GM23338 (cell line): ENCODE measurements around the gene ALOX15. TPM values are rescaled to one million over a fixed set of nuclear protein-coding genes. Genes with fewer than 3 reads are reported as not detected.

Experiments
- ATAC-seq: fragments of 200-7000 bp; cut with Tn5 transposase; 3 replicates; pipeline ENCODE4 v1.9.1; 2020
- DNase-seq: peaks from one replicate; pipeline ENCODE4 v3.0.0-alpha.2; 2015; ENCODE audit warnings: low spot score
- H2AFZ ChIP-seq: fragments of 200-600 bp; sonication (generic); 2 replicates; pipeline ENCODE4 v1.8.0; 2016; ENCODE audit warnings: antibody characterized with exemption, mild to moderate bottlenecking, moderate library complexity
- H3F3A ChIP-seq: fragments of 200-600 bp; sonication (generic); replicated peaks from 2 replicates; pipeline ENCODE4 v1.8.0; 2017; ENCODE audit warnings: antibody characterized with exemption, mixed run types, low read depth
- H3K27ac ChIP-seq: fragments of 200-600 bp; sonication (generic); 2 replicates; pipeline ENCODE4 v1.6.1; 2016; ENCODE audit warnings: low read depth
- H3K27me3 ChIP-seq: fragments of 200-600 bp; sonication (generic); 2 replicates; pipeline ENCODE4 v1.8.0; 2016; ENCODE audit warnings: mild to moderate bottlenecking, mixed run types, moderate library complexity; ENCODE audit not compliant: insufficient read depth
- H3K36me3 ChIP-seq: fragments of 200-600 bp; sonication (generic); 2 replicates; pipeline ENCODE4 v1.8.0; 2016; ENCODE audit warnings: mild to moderate bottlenecking; ENCODE audit not compliant: insufficient read depth
- H3K4me1 ChIP-seq: fragments of 200-600 bp; sonication (generic); 2 replicates; pipeline ENCODE4 v1.8.0; 2016; ENCODE audit warnings: mild to moderate bottlenecking, moderate library complexity; ENCODE audit not compliant: insufficient read depth
- H3K4me2 ChIP-seq: fragments of 200-600 bp; sonication (generic); 2 replicates; pipeline ENCODE4 v1.7.1; 2017; ENCODE audit warnings: mixed run types
- H3K4me3 ChIP-seq: fragments of 200-600 bp; sonication (generic); 2 replicates; pipeline ENCODE4 v1.6.1; 2016; ENCODE audit warnings: mixed run types
- H3K79me2 ChIP-seq: fragments of 200-600 bp; sonication (generic); replicated peaks from 2 replicates; pipeline ENCODE4 v1.8.0; 2017; ENCODE audit warnings: mild to moderate bottlenecking; ENCODE audit not compliant: insufficient read depth
- H3K9me2 ChIP-seq: fragments of 200-600 bp; sonication (generic); 2 replicates; pipeline ENCODE4 v1.8.0; 2017; ENCODE audit not compliant: insufficient read depth
- H4K20me1 ChIP-seq: fragments of 200-600 bp; sonication (generic); replicated peaks from 2 replicates; pipeline ENCODE4 v1.8.0; 2017; ENCODE audit warnings: mild to moderate bottlenecking; ENCODE audit not compliant: insufficient read depth
- H3K27ac Mint-ChIP-seq: 2 replicates; pipeline ENCODE4 v1.8.0; 2020; ENCODE audit warnings: inconsistent platforms, mild to moderate bottlenecking, moderate library complexity, mixed read lengths
- H3K27me3 Mint-ChIP-seq: 3 replicates; pipeline ENCODE4 v1.8.0; 2022; ENCODE audit warnings: low read depth, mild to moderate bottlenecking, moderate library complexity, mixed read lengths, inconsistent platforms; ENCODE audit not compliant: insufficient read depth, poor library complexity
- H3K36me3 Mint-ChIP-seq: 3 replicates; pipeline ENCODE4 v1.8.0; 2021; ENCODE audit warnings: low read depth, mild to moderate bottlenecking, inconsistent platforms, moderate library complexity, mixed read lengths
- H3K4me1 Mint-ChIP-seq: 3 replicates; pipeline ENCODE4 v1.8.0; 2020; ENCODE audit warnings: mild to moderate bottlenecking, inconsistent platforms, mixed read lengths
- H3K4me3 Mint-ChIP-seq: 3 replicates; pipeline ENCODE4 v1.8.0; 2021; ENCODE audit warnings: moderate library complexity, mild to moderate bottlenecking, inconsistent platforms, mixed read lengths
- H3K9me3 Mint-ChIP-seq: 3 replicates; pipeline ENCODE4 v1.8.0; 2020; ENCODE audit warnings: moderate library complexity, mild to moderate bottlenecking, inconsistent platforms, mixed read lengths
- CREB1 ChIP-seq: fragments of 250-450 bp; sonication (Bioruptor Pico); IDR thresholded peaks from 2 replicates; pipeline ENCODE4 v1.5.0; 2020; ENCODE audit warnings: low read depth, mild to moderate bottlenecking, moderate library complexity
- polyA plus RNA-seq: library from polyadenylated mRNA; unstranded; fragments of >200 nt; fragmentation: Nextera tagmentation; extraction: Ambion mirVana; gene quantifications from 2 replicates; pipeline ENCODE4 v1.2.1, GENCODE V29; 2016
- total RNA-seq: library from RNA; depleted of rRNA; stranded (reverse); fragments of >200 nt; shearing (Covaris generic); gene quantifications from 2 replicates; pipeline ENCODE4 v1.2.3, GENCODE V29; 2014
- TF ChIP-seq, protein P1 (sequence below), 2 experiments: fragments of 200-600 bp in 1 of 2; sonication (generic) in 1 of 2; conservative IDR thresholded peaks; 2 replicates each; pipeline versions ENCODE4 v1.5.1 to v1.6.1; 2016 to 2017; ENCODE audit warnings: antibody characterized with exemption in 2 of 2, low read depth in 2 of 2, mild to moderate bottlenecking in 2 of 2, moderate library complexity in 1 of 2
- TF ChIP-seq, protein P2 (sequence below): fragments of 250-450 bp; sonication (Bioruptor Pico); IDR thresholded peaks from 2 replicates; pipeline ENCODE4 v1.5.0; 2020; ENCODE audit warnings: mild to moderate bottlenecking, moderate library complexity

The ALOX15 gene
- total and polyA plus RNA-seq, 2 experiments from 2014 or later, result 1.2 to 1.4 TPM

DNA sequence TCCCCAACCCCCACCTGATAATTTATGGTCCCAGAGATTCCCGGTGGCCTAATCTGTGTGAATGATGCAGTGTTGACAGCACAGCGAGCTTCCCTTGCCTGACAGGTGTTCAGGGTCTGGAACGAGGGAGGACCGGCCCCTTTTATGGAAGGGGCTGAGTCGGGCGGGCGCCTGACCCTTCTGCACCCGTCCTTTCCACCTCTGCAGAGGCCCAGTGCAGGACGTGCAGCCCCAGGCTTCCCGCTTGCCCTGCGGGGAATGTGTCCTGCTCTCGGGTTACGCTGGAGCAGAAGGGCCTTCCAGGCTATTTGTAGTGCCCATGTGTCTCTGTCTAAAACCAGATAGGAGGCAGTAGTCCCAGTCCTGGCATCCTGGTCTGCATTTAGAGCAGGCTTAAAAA, 40.9 kb downstream of the ALOX15 start:
- peaks cover 20% of the 10 kb centered on the region for H3K27me3 Mint-ChIP-seq
- Histone ChIP-seq H3K4me3 (peak overlapping the region; percentile 45; the same call in 1 of the 2 replicates), H3K27me3 (no peaks in the 10 kb centered on the region), H3K4me1 (peaks cover 23% of the 10 kb centered on the region), H3F3A (0 out of 2 replicates have a peak, but pooled peaks cover 9% of the 10 kb centered on the region), H3K36me3 (no peaks in the 10 kb centered on the region), H3K9me2 (no peaks in the 10 kb centered on the region), H4K20me1 (no peaks in the 10 kb centered on the region), H3K4me2 (peak overlapping the region; percentile 74), H2AFZ (peak overlapping the region; percentile 94; the same call in 1 of the 2 replicates), H3K79me2 (no peaks in the 10 kb centered on the region), H3K27ac (no peak overlapping the region)
- peak overlapping the region; percentile 73; the same call in 1 of the 2 replicates for H3K27ac Mint-ChIP-seq
- H3K36me3 Mint-ChIP-seq, result no peaks in the 10 kb centered on the region; the same call in 2 of the 3 replicates
- H3K9me3 Mint-ChIP-seq, result no peaks in the 10 kb centered on the region
- peak; percentile 47 for DNase-seq
- TF ChIP-seq CREB1 (CRISPR knock-in tag), result no peak
- peak; percentile 50 for ATAC-seq
- H3K4me3 Mint-ChIP-seq, result peak overlapping the region; percentile 61
- H3K4me1 Mint-ChIP-seq, result peaks cover 36% of the 10 kb centered on the region

DNA sequence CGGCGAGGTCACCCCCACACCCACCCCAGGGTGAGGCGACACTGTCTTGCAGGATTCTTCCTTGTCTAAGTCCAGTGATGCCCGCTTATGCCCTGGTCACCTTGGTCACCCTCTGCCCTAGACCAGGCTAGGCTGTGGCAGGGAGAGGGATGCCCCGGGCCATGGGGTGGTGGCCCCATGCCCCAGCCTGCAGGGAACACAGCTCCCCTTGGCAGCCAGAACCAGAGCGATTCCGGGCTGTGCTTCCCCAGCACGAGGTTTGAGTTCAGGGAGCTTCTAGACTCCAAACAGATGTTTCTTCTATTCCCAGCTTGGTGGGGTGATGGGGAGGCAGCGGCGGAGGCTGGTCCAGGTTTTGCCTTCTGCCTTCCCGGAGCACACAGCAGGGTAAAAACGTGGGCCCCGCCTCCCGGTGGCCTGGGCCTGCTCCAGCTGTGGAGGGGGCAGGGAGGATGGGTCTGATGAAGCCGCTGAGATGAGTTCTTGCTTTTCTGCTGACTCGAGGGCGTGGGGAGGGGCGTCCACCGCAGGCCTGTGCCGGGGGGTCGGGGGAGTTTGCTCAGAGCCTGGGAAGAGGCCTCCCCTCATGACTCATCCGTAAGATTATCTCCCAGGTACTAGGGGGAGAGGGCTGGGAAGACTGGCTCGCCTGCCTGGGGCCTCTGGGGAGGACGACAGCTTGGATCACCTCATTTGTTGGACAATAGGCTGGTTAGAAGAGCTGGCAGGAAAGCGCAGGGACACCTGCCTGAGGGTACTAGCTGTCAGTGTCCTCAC, 41.8 kb downstream of the ALOX15 start:
- Histone ChIP-seq H3K27me3 (no peaks in the 10 kb centered on the region), H3K27ac (no peak overlapping the region), H3K79me2 (no peaks in the 10 kb centered on the region), H3K4me2 (peak overlapping the region; percentile 74), H3K9me2 (no peaks in the 10 kb centered on the region), H2AFZ (peak overlapping the region; percentile 94; the same call in 1 of the 2 replicates), H3K4me3 (peak overlapping the region; percentile 45), H3K4me1 (peaks cover 25% of the 10 kb centered on the region), H3K36me3 (no peaks in the 10 kb centered on the region), H3F3A (0 out of 2 replicates have a peak, but pooled peaks cover 9% of the 10 kb centered on the region), H4K20me1 (no peaks in the 10 kb centered on the region)
- TF ChIP-seq CREB1 (CRISPR knock-in tag), result peak; percentile 9; the same call in 1 of the 2 replicates
- TF ChIP-seq, protein P1, sequence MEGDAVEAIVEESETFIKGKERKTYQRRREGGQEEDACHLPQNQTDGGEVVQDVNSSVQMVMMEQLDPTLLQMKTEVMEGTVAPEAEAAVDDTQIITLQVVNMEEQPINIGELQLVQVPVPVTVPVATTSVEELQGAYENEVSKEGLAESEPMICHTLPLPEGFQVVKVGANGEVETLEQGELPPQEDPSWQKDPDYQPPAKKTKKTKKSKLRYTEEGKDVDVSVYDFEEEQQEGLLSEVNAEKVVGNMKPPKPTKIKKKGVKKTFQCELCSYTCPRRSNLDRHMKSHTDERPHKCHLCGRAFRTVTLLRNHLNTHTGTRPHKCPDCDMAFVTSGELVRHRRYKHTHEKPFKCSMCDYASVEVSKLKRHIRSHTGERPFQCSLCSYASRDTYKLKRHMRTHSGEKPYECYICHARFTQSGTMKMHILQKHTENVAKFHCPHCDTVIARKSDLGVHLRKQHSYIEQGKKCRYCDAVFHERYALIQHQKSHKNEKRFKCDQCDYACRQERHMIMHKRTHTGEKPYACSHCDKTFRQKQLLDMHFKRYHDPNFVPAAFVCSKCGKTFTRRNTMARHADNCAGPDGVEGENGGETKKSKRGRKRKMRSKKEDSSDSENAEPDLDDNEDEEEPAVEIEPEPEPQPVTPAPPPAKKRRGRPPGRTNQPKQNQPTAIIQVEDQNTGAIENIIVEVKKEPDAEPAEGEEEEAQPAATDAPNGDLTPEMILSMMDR (conservative IDR thresholded peaks at IDR 0.05; ENCODE audit: low read depth in 2 of 2), result no peak
- TF ChIP-seq, protein P2, sequence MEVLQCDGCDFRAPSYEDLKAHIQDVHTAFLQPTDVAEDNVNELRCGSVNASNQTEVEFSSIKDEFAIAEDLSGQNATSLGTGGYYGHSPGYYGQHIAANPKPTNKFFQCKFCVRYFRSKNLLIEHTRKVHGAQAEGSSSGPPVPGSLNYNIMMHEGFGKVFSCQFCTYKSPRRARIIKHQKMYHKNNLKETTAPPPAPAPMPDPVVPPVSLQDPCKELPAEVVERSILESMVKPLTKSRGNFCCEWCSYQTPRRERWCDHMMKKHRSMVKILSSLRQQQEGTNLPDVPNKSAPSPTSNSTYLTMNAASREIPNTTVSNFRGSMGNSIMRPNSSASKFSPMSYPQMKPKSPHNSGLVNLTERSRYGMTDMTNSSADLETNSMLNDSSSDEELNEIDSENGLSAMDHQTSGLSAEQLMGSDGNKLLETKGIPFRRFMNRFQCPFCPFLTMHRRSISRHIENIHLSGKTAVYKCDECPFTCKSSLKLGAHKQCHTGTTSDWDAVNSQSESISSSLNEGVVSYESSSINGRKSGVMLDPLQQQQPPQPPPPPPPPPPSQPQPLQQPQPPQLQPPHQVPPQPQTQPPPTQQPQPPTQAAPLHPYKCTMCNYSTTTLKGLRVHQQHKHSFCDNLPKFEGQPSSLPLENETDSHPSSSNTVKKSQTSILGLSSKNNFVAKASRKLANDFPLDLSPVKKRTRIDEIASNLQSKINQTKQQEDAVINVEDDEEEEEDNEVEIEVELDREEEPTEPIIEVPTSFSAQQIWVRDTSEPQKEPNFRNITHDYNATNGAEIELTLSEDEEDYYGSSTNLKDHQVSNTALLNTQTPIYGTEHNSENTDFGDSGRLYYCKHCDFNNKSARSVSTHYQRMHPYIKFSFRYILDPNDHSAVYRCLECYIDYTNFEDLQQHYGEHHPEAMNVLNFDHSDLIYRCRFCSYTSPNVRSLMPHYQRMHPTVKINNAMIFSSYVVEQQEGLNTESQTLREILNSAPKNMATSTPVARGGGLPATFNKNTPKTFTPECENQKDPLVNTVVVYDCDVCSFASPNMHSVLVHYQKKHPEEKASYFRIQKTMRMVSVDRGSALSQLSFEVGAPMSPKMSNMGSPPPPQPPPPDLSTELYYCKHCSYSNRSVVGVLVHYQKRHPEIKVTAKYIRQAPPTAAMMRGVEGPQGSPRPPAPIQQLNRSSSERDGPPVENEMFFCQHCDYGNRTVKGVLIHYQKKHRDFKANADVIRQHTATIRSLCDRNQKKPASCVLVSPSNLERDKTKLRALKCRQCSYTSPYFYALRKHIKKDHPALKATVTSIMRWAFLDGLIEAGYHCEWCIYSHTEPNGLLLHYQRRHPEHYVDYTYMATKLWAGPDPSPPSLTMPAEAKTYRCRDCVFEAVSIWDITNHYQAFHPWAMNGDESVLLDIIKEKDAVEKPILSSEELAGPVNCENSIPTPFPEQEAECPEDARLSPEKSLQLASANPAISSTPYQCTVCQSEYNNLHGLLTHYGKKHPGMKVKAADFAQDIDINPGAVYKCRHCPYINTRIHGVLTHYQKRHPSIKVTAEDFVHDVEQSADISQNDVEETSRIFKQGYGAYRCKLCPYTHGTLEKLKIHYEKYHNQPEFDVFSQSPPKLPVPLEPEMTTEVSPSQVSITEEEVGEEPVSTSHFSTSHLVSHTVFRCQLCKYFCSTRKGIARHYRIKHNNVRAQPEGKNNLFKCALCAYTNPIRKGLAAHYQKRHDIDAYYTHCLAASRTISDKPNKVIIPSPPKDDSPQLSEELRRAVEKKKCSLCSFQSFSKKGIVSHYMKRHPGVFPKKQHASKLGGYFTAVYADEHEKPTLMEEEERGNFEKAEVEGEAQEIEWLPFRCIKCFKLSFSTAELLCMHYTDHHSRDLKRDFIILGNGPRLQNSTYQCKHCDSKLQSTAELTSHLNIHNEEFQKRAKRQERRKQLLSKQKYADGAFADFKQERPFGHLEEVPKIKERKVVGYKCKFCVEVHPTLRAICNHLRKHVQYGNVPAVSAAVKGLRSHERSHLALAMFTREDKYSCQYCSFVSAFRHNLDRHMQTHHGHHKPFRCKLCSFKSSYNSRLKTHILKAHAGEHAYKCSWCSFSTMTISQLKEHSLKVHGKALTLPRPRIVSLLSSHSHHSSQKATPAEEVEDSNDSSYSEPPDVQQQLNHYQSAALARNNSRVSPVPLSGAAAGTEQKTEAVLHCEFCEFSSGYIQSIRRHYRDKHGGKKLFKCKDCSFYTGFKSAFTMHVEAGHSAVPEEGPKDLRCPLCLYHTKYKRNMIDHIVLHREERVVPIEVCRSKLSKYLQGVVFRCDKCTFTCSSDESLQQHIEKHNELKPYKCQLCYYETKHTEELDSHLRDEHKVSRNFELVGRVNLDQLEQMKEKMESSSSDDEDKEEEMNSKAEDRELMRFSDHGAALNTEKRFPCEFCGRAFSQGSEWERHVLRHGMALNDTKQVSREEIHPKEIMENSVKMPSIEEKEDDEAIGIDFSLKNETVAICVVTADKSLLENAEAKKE (CRISPR knock-in tag), result peak; percentile 6; the same call in 1 of the 2 replicates
- H3K4me1 Mint-ChIP-seq, result peaks cover 38% of the 10 kb centered on the region
- H3K4me3 Mint-ChIP-seq, result peak overlapping the region; percentile 61
- H3K27me3 Mint-ChIP-seq, result peaks cover 20% of the 10 kb centered on the region
- H3K27ac Mint-ChIP-seq, result peak overlapping the region; percentile 73
- peak; percentile 74 for DNase-seq
- no peaks in the 10 kb centered on the region for H3K9me3 Mint-ChIP-seq
- peak; percentile 70 for ATAC-seq
- no peaks in the 10 kb centered on the region for H3K36me3 Mint-ChIP-seq
